GM18909 (cell line): ENCODE measurements around the gene MEIOB.

ENCODE experiments used
- ATAC-seq: cut with Tn5 transposase; IDR thresholded peaks from one replicate; pipeline ENCODE4 v1.9.1; 2021; ENCODE audit warnings: mild to moderate bottlenecking; ENCODE audit not compliant: unreplicated experiment, poor library complexity

The MEIOB gene

GRCh38 chr16:1832838-1833454 lies 39.0 kb downstream of the MEIOB start:
- ATAC-seq = no peak

- no peak for ATAC-seq
Measured at GRCh38 chr16:1831186-1832075, 40.5 kb downstream of the MEIOB start.

- no peak for ATAC-seq
Measured at GRCh38 chr16:1830213-1830612, 41.8 kb downstream of the MEIOB start.

- no peak for ATAC-seq
Measured at GRCh38 chr16:1828645-1829410, 43.1 kb downstream of the MEIOB start.

- peak; percentile 85 for ATAC-seq
Measured at GRCh38 chr16:1826691-1827573, 45.0 kb downstream of the MEIOB start, which contains the start of the genes FAHD1 and HAGH. FAHD1 (plus strand) TSS chr16:1827206; CDS start chr16:1827239, 33 bp downstream. HAGH (minus strand) TSS chr16:1826825; CDS start chr16:1826787, 38 bp downstream.

- ATAC-seq = peak; percentile 45
Measured at GRCh38 chr16:1825864-1826690, 45.9 kb downstream of the MEIOB start.

- ATAC-seq = no peak
Measured at GRCh38 chr16:1825381-1825863, 46.5 kb downstream of the MEIOB start.

GRCh38 chr16:1823821-1824220 lies 48.1 kb downstream of the MEIOB start:
- no peak for ATAC-seq

- ATAC-seq = no peak
Measured at GRCh38 chr16:1822801-1823200, 49.2 kb downstream of the MEIOB start.

GRCh38 chr16:1821861-1822611 lies 49.9 kb downstream of the MEIOB start:
- no peak for ATAC-seq

GRCh38 chr16:1820946-1821290 lies 51.0 kb downstream of the MEIOB start:
- ATAC-seq = no peak

- ATAC-seq = no peak
Measured at GRCh38 chr16:1820096-1820945, 51.6 kb downstream of the MEIOB start.

- no peak for ATAC-seq
Measured at GRCh38 chr16:1819611-1820010, 52.4 kb downstream of the MEIOB start.

GRCh38 chr16:1818873-1819525 lies 53.0 kb downstream of the MEIOB start:
- ATAC-seq = no peak

GRCh38 chr16:1818204-1818872 lies 53.6 kb downstream of the MEIOB start:
- ATAC-seq = no peak

- ATAC-seq = no peak
Measured at GRCh38 chr16:1817716-1818115, 54.2 kb downstream of the MEIOB start.
